Measurements from ENCODE around the gene TACC3.

- no peak for TF ChIP-seq CTCF (IDR thresholded peaks at IDR 0.05)
- no peak for TF ChIP-seq POLR2A (IDR thresholded peaks at IDR 0.05)
Measured at GRCh38 chr4:1789552-1789951, 68.2 kb downstream of the TACC3 start.

All from Peyer's patch (tissue), 4 donors.